Cardiac muscle cell (in vitro differentiated cells and primary cell): ENCODE data around the gene RNLS. TPM values are rescaled to one million over a fixed set of nuclear protein-coding genes. Genes with fewer than 3 reads are reported as not detected.
"Not testable (repeated sequence)": the region's sequence is repeated elsewhere in the genome, so short reads cannot be mapped to it uniquely, and the experiment has no call there.

Source experiments
- DNase-seq, 2 donors: peaks; one replicate each; pipeline versions ENCODE4 v3.0.0 to v3.0.0-alpha.2; 2010 to 2017; ENCODE audit warnings: low read depth in 1 of 2, low spot score in 1 of 2
- H3K27ac ChIP-seq: fragments of 200-600 bp; sonication (generic); 2 replicates; pipeline ENCODE4 v1.5.1; 2016
- H3K27me3 ChIP-seq: fragments of 200-600 bp; sonication (generic); 2 replicates; pipeline ENCODE4 v1.6.0; 2016; ENCODE audit warnings: control low read depth
- H3K36me3 ChIP-seq: fragments of 200-600 bp; sonication (generic); 2 replicates; pipeline ENCODE4 v1.5.1; 2016; ENCODE audit warnings: control low read depth
- H3K4me1 ChIP-seq: fragments of 200-600 bp; sonication (generic); 2 replicates; pipeline ENCODE4 v1.8.1; 2017; ENCODE audit warnings: low read depth, mild to moderate bottlenecking, mixed run types
- H3K4me3 ChIP-seq: fragments of 200-600 bp; sonication (generic); 2 replicates; pipeline ENCODE4 v1.5.1; 2016; ENCODE audit warnings: mild to moderate bottlenecking
- H3K9me3 ChIP-seq: fragments of 200-600 bp; sonication (generic); 2 replicates; pipeline ENCODE4 v1.5.1; 2017; ENCODE audit warnings: low read depth, mild to moderate bottlenecking, control low read depth
- CTCF ChIP-seq: IDR thresholded peaks from 2 replicates; pipeline ENCODE4 v1.5.1; 2012; ENCODE audit warnings: low read depth, mild to moderate bottlenecking, low read length
- polyA plus RNA-seq: library from polyadenylated mRNA; unstranded; fragments of >200 nt; fragmentation: Nextera tagmentation; extraction: Ambion mirVana; gene quantifications from 2 replicates; pipeline ENCODE4 v1.2.1, GENCODE V29; 2016
- total RNA-seq: library from RNA; depleted of rRNA; stranded (reverse); fragments of >200 nt; gene quantifications from 2 replicates; pipeline ENCODE4 v1.2.3, GENCODE V29; 2016

RNLS gene
- total and polyA plus RNA-seq, 2 experiments from 2014 or later = 6.9 to 13.9 TPM

- TF ChIP-seq CTCF = no peak
- H3K27ac ChIP-seq = no peak overlapping the region
Measured at GRCh38 chr10:88313878-88314277, 269.2 kb downstream of the RNLS start.

GRCh38 chr10:88312855-88313254 lies 270.3 kb downstream of the RNLS start:
- Histone ChIP-seq H3K9me3 (no peaks in the 10 kb centered on the region), H3K36me3 (no peaks in the 10 kb centered on the region), H3K4me3 (no peak overlapping the region), H3K4me1 (no peaks in the 10 kb centered on the region), H3K27ac (no peak overlapping the region), H3K27me3 (no peaks in the 10 kb centered on the region)
- no peak for TF ChIP-seq CTCF
- DNase-seq = no peak

More at GRCh38 chr10:88313878-88314277, 269.2 kb downstream of the RNLS start:
- H3K36me3 ChIP-seq = no peaks in the 10 kb centered on the region
- H3K27me3 ChIP-seq = no peaks in the 10 kb centered on the region
- no peaks in the 10 kb centered on the region for H3K9me3 ChIP-seq
- no peak for DNase-seq
- H3K4me1 ChIP-seq = no peaks in the 10 kb centered on the region
- no peak overlapping the region for H3K4me3 ChIP-seq

- H3K4me3 ChIP-seq = no peak overlapping the region
Measured at GRCh38 chr10:88311264-88311663, 271.9 kb downstream of the RNLS start.

GRCh38 chr10:88309365-88309764 lies 273.8 kb downstream of the RNLS start:
- Histone ChIP-seq H3K4me1 (no peaks in the 10 kb centered on the region), H3K4me3 (no peak overlapping the region), H3K27ac (no peak overlapping the region), H3K36me3 (no peaks in the 10 kb centered on the region), H3K27me3 (no peaks in the 10 kb centered on the region), H3K9me3 (no peaks in the 10 kb centered on the region)
- no peak for TF ChIP-seq CTCF
- no peak for DNase-seq

More at GRCh38 chr10:88311264-88311663, 271.9 kb downstream of the RNLS start:
- no peak for TF ChIP-seq CTCF
- Histone ChIP-seq H3K27me3 (no peaks in the 10 kb centered on the region), H3K36me3 (no peaks in the 10 kb centered on the region), H3K4me1 (no peaks in the 10 kb centered on the region), H3K9me3 (no peaks in the 10 kb centered on the region), H3K27ac (no peak overlapping the region)
- DNase-seq = no peak

- DNase-seq, H3K4me1 ChIP-seq, H3K36me3 ChIP-seq, H3K4me3 ChIP-seq, H3K9me3 ChIP-seq, H3K27ac ChIP-seq, H3K27me3 ChIP-seq: not testable (repeated sequence)
Measured at GRCh38 chr10:88308361-88308760, 274.8 kb downstream of the RNLS start.

GRCh38 chr10:88299787-88300186 lies 283.3 kb downstream of the RNLS start:
- H3K4me1 ChIP-seq = peaks cover 4% of the 10 kb centered on the region

More at GRCh38 chr10:88299787-88300186, 283.3 kb downstream of the RNLS start:
- Histone ChIP-seq H3K27me3 (no peaks in the 10 kb centered on the region), H3K36me3 (no peaks in the 10 kb centered on the region), H3K9me3 (no peaks in the 10 kb centered on the region), H3K4me3 (no peak overlapping the region), H3K27ac (no peak overlapping the region)
- TF ChIP-seq CTCF = no peak
- DNase-seq = no peak
